GM19438 (cell line): ENCODE results near the gene ADK.
A peak's percentile ranks its signal among the peaks of the same experiment; 100 is the strongest.
"Not testable (repeated sequence)": the region's sequence is repeated elsewhere in the genome, so short reads cannot be mapped to it uniquely, and the experiment has no call there.

ENCODE experiments used
- ATAC-seq: cut with Tn5 transposase; IDR thresholded peaks from one replicate; pipeline ENCODE4 v1.9.1; 2021; ENCODE audit warnings: low read depth; ENCODE audit not compliant: unreplicated experiment

Gene ADK

DNA sequence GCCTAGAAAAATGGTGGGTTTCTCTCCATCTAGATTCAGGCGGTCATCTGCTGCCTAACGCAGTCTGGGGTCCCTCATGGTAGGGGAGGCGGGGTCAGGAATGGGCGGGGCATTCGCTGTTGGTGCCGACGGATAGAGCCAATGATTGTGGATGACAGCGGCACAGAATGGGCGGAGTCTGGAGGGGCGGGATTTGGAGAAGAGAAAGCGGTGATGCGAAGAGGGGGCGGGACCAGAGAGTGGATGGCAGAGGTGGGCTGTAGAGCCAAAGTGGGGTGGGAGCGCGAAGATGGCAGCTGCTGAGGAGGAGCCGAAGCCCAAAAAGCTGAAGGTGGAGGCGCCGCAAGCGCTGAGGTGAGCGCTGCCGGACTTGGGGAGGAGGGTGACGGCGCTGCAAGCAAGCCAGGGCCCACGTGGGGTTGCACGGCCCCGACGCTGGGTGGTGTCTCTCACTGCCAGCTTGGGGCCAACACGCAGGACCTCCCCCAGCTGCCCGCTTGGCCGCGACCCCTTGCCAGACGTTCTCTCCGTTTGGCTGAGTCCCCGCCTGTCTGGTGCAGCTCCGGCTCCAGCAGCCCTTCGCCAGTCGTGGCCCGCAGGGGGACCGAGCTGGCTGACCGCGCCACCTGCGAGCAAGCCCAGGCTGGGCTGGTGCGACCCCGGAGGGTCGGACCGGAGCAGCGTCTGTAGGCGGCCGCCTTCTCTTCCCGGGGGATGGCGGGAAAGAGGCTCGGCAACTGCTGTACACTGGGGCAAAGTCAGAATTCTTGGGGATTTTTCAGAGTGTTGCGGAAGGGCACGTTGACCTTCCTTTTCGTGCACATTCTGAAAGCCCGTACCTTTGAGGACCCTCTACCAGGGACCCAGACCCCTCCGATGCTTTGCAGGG is at the start of gene ADK:
TSS of gene ADK (plus strand) at position 232 of the 889 bp plus-strand sequence. CDS start at position 290, 58 bp downstream.
- ATAC-seq, result peak; percentile 80

DNA sequence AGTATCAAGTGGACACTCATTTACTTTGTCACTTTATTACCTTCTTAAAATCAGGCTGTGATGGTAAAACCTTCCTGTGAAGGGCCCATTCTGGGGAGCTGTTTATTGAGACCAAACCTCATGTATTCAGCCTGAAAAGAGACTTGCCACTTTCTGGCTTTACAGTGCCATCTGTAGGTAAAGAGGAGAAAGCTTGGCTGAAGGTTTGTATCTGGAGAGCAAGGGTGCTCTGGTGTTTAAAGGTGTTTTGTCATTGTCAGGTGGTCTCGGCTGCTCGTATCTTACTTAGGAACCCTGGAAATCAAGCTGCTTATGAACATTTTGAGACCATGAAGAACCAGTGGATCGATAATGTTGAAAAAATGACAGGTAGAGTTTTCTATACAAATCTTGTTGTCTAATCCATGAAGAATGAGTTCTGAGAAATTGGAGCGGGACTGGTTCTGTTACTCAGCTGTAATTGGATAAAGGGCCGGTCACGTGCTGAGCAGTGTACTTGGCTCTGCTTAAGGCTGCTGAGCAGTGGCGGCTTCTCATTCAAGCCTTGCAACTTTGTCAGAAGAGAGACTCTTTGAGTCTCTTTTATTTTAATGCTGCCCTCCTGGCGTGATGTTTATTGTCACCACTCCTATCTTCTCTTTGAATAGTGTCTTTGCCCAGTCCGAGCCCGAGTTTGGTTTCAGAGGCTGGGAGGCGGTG is 47.3 kb upstream of the ADK start:
- no peak for ATAC-seq

DNA sequence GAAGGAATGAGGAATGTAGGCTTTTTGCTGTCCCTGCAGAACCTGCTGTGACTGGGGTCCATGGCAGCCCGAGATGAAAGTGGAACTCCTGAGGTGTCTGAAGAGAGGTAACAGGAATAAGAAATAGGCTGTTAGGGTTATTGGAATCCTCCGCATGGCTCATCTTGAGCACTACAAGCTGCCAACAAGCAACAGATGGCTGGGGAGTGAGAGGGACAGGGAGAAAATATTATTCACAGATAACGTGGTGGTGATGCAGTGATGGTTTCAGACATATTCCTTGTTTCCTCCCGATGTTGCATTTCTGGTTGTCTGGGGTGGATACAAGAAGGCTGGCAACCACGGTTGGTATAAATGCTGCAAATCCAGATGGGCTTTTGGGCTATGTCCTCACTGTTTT is 46.5 kb upstream of the ADK start:
- ATAC-seq, result no peak

DNA sequence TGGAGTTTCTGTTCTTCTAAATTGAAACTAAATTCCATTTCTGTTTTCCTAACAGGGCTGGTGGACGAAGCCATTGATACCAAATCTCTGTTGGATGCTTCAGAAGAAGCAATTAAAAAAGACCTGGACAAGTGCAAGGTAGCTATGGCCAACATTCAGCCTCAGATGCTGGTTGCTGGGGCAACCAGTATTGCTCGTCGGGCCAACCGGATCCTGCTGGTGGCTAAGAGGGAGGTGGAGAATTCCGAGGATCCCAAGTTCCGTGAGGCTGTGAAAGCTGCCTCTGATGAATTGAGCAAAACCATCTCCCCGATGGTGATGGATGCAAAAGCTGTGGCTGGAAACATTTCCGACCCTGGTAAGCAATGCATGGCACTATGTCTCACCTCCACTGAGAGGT is 46.0 kb upstream of the ADK start:
- ATAC-seq, result no peak

DNA sequence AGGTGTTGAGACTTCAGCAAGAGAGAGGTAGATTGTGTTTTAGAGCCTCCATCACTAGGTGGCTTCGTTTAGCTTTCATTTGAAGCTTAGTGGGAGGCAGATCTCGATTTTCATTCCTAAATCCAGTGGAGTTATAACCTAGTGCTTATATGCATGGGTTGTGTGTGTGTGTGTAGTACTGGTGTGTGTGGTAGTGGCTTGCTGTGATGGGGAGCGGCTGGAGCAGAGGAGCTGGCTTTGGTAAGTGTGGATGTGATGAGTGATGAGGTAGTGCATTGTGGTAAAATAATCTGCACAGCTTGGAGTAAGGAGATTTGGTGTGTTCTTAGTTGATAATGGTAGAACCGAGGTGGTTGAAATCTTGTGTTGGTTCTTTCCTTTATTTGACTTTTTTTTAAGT is 43.6 kb upstream of the ADK start:
- ATAC-seq, result no peak

DNA sequence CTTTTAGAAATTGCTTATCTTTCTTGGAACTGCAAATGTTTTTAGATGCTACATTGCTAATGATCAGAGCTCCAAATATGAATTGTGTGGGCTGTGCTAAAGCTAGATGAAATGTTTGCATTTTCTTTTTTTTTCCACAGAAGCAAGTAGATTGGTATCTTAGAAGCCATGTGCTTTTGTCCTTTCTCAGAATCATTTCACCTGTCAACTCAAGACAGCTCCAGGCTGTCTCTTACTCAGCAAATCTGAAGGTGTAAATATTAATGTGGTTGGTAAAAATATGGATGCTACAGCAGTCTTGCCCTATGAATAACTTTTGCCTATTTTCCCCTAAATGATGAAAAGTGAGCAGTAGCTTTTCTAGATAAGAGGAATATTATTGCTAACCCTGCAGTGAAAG is 41.6 kb upstream of the ADK start:
- no peak for ATAC-seq

DNA sequence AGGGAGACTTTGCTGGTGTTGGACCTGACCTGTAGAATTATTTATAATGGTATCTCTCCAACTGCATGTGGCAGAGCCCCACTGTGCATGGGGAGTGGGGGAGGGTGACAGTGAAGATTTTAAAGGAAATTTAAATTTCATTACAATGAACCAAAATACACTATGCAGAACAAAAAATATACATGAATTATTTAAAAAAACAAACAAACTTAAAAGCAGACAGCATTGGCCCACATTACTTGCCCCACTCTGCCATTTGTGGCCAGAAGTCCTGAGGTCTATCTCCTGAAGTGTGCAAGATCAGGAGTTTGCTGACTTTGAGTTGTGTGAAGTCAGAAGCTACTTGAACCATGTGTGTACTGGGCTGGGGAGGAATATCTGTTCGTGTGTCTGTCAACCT is 40.9 kb upstream of the ADK start:
- no peak for ATAC-seq

DNA sequence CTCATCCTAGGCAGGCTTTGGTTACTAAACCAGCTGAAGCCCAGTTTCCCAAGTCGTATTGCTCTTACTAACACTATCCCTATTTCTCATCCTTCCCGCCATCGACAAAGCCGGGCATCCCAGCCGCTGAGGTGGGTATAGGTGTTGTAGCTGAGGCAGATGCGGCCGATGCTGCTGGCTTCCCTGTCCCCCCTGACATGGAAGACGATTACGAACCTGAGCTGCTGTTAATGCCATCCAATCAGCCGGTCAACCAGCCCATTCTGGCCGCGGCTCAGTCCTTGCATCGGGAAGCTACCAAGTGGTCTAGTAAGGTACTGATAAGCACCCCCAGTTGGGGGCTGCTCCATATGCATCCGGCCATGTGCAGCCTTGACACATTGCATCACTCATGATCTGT is 39.2 kb upstream of the ADK start:
- ATAC-seq, result no peak

DNA sequence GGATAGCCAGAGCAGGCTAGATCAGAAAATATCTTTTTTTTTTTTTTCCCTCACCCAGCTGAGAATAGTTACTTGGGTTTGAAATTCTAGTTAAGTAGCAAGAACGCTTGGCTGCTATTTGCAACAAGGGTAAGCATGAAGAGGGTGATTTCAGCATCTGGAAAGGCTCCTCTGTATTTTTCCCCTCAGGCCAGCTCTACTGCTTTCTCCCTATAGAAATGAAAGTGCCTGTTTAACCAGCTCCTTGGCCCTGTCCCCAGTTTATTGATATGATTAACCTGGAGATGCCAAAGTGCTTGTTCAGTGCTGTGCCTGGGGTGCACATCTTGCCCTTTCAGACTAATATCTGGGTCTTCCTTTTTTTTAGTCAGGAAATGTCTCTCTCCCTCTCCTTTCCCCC is 37.5 kb upstream of the ADK start:
- ATAC-seq, result no peak

DNA sequence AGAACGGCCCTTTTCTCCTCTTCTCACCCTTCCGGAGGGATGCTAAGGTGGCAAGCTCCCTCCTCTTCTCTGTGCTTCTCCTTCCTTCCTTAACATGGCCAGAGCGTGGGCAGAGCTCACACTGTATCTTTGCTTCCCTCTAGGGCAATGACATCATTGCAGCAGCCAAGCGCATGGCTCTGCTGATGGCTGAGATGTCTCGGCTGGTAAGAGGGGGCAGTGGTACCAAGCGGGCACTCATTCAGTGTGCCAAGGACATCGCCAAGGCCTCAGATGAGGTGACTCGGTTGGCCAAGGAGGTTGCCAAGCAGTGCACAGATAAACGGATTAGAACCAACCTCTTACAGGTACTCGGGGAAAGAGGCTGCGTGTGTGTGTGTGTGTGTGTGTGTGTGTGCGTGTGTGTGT is 37.0 kb upstream of the ADK start:
- ATAC-seq, result no peak

DNA sequence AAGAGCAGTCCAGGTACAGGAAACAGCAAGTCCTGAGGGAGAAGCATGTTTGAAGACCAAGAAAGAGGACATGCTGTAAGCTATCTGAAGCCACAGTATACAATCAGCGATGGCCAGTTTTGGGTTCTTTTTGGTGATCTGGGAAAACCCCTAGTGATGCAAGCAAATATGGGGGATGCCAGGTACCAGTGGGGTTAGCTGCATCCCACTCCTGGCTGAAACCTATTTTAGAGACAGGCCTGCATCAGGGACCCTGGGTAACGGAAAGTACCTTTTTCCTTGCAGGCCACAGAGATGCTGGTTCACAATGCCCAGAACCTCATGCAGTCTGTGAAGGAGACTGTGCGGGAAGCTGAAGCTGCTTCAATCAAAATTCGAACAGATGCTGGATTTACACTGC is 33.3 kb upstream of the ADK start:
- ATAC-seq, result no peak

DNA sequence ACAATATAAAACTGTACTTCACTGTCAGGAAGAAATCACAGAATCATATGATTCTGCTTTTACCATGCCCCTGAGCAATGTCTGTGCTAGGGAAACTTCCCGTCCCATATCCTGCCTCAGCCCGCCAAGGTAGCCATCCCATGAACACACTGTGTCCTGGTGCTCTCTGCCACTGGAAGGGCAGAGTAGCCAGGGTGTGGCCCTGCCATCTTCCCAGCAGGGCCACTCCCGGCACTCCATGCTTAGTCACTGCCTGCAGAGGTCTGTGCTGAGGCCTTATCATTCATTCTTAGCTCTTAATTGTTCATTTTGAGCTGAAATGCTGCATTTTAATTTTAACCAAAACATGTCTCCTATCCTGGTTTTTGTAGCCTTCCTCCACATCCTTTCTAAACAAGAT is 32.2 kb upstream of the ADK start:
- ATAC-seq, result no peak

DNA sequence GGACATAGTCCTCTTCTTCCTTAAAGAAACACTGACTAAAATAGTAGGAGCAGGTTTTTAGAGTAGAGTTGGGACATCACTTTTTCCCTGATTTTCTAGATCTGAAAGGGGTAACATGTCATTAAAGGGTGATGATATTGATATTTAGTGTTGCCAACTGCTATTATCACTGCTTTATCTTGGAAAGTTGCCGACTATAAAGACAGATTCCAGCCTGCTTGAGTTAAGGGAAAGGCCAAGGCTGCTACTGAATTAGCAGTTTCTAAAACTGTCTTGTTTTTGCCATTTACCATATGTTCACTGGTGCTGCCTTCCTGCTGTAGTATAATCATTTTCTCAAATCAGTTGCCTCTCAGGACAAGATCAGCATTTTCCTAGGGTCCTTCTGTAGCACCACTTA is 30.1 kb upstream of the ADK start:
- ATAC-seq, result no peak

DNA sequence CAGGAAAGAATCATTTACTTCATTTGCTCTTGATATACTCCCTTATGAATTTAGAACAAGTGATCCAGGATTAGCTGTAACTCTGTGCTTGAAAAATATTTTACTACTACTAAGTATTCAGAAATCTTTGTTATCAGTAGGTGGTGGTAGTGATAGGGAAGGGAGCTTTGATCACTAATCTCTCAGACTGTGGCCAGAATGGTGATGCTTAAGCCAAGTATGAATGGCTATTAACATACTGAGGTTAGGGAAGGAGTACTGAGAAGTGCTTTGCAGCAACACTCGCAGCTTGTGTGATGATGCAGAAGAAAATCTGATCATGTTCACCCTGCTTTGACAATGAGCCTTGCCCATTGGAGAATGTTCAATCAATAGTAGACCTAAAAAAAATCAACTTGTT is 29.7 kb upstream of the ADK start:
- no peak for ATAC-seq

DNA sequence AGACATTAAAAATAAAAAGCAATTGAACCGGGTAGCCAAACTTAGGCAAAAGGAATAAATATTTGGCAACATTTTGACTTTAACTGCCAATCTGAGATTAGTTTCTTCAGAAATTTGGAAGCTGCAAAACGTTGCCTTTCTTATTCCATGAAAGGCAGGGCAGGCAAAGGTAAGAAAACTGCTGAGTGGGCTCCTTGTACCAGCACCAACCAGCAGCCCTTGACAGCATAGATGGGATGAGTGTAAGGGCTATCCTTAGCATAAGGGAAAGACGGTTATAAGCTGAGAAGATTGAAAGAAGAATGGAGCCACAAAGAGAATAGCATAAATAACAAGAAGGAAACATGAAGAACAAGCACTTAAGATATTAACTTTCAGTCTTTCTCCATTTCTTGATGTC is 29.0 kb upstream of the ADK start:
- ATAC-seq, result no peak

DNA sequence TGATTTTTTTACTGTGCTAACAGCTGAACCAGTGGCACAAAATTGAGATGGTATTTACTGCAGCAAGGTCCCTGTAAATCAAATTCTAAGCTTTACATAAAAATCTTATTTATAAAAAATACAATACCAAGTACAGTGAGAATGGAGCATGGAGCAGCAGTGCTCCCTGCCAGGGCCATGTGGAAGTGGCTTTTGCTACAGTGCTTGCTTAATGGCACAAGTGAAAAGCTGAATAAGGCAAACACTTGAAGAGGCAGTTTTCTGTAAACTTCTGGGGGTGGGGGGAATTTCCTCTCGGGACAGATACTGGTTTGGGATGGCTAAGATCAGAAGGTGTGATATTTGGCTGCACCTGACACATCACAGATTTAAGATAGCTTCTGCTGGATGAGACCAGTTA is 27.9 kb upstream of the ADK start:
- ATAC-seq, result no peak

DNA sequence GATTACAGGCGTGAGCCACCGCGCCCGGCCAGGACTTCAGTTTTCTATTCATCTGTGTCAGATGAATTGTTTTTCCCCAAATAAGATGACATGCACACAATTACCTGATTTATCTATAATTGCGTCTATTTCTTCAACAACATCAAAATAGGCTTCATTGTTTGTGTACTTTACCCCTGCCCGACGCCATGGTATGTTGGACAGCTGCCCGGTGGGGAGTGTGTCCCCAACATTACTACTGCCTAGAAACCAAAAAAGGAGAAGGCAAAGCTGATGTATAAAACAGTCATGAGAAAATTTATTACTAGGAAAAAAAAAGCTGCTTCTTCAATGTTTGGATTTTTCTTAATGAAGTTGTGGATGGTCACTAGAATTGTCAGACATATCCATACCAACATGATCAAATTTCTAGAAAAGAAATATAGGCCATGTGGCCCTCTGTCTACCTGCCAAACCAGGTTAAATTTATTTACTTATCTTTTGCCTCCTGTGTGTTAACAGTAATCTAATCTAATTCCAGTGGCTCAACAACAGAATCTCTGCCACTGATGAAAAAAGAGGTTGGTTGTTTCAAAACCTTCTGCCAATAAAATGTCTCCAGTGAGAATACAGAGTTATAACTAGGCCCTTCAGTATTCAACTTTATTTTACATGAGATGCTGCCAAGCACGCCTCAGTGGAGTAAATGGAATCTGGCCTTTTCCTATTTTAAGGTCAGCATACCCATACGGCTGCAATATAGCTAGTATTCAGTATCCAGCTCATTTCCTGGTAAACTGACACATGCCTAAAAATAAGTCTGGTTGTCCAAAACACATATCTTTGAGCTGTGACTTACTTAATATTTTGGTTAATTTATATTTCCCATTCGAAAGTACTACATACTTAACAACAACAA is 16.8 kb upstream of the ADK start:
- ATAC-seq, result no peak

DNA sequence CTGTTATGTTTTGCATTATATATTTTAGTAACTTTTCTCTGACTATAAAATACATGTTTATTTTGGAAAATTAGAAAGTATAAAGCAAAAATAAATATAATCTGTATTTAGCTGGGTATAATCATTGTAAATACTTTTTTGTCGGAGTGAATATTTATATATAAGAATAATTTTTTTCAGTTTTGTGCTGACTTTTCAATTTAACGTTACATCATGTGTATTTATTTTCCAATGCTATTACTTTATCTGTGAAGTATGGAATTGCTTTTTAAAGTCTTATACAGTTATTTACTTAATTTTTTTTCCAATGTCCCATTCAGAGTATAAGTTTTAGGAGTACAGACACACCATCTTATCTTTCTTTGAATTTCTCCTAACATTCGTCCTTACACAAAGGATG is 15.6 kb upstream of the ADK start:
- no peak for ATAC-seq

DNA sequence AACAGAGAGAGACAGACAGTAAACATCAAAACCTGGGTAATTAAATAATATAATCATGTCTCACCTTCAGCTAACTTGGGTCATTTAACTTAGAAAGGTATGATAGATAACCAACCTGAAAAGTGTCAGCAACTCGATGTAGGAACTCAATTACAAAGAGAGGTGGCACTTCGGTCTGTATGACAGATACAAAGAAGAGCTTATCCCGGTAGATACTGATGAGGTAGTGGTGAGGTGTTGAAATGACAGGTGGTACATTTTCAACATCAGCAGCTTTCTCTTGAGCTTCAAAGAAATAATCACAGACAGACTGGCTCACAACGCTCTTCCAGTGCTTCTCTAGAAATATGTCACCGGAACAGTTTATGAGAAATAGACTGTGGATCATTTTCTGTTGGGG is 13.0 kb upstream of the ADK start:
- no peak for ATAC-seq

DNA sequence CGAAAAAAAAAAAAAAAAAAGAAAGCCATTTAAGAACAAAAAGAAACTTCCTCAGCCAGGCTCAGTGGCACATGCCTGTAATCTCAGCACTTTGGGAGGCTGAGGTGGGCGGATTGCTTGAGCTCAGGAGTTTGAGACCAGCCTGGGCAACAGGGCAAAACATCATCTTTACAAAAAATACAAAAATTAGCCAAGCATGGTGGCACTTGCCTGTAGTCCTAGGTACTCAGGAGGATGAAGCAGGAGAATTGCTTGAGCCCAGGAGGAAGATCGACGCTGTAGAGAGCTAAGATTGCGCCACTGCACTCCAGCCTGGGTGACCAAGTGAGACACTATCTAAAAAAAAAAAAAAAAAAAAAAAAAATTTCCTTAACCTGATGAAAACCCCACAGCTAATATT is 12.4 kb upstream of the ADK start:
- ATAC-seq, result not testable (repeated sequence)

DNA sequence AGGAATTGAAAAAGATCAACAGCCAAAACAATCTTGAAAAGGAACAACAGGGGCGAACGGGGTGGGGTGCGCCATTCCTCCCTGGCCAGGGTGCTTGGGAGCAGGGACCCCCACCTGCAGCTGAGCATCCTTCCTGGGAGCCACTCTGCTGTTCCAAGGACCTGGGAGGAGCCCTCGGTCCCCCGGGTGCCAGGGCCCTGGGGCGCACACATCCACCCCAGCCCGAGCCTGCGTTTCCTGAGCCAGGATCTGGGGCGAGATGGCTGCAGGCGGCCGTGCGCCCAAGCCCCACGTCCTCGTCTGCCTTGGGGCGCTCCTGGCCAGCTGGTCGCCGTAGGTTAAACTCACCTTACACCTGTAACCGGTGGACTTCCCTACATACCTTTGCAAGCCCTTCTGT is 11.0 kb upstream of the ADK start:
- no peak for ATAC-seq
